ENCODE measurements around the gene PDHX.

The PDHX gene

DNA sequence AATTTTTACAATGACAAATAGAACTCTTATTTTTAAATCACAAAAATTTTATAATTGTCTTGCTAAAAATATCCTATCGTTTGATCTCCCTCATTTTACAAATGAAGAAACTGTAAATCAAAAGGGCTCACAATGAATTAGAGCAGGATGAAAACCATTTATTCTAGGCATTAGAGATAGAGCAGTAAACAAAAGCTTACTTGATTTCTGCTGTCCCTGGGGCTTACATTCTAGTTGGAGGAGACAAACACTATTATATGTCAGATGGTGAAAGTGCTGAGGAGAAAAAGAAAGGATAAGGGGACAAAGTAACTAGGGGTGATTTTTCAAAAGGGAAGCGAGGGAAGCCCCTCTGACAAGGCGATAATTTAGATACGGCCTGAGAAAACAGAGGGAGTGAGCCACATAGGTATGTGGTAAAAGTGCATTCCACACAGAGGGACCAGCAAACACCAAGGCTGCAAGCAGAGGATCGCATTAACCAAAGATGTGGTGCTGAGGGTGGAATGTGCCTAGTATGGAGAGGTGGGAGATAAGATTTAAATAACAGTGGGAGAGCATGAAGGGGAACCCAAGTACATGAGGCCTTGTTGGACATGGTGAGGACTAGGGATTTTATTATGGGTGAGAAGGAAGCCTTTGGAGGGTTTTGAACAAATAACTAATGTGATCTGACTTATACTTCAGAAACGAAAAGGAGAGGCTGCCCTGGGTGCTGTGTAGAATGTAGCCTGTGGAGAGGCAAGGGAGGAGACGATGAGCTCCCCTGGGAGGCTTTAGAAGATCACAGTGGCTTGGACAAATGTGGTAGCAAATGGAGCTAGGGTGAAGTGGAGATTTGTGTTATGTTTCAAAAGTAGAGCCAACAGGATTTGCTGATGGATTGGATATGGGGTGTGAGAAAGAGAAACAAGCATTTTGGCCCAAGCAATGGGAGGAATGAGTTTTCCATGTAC lies 62.1 kb downstream of the PDHX start:
- no peak for TF ChIP-seq CTCF (IDR thresholded peaks at IDR 0.05)
- H3K27me3 ChIP-seq, result no peaks in the 10 kb centered on the region
- no peak overlapping the region for H3K27ac ChIP-seq
- no peaks in the 10 kb centered on the region for H3K4me1 ChIP-seq
- no peak for DNase-seq
- no peaks in the 10 kb centered on the region for H3K9me3 ChIP-seq
- intact Hi-C loops (cut with DNase I; ENCODE audit: low total_unique reads), result no loop called here
- H3K36me3 ChIP-seq, result peaks cover 9 to 23% (median 19%) of the 10 kb centered on the region in 3 donors
- no peak overlapping the region for H3K4me3 ChIP-seq

GRCh38 chr11:34984514-34984913 lies 68.1 kb downstream of the PDHX start:
- TF ChIP-seq CTCF (IDR thresholded peaks at IDR 0.05), result no peak
- no peak overlapping the region for H3K4me3 ChIP-seq
- H3K27me3 ChIP-seq, result no peaks in the 10 kb centered on the region
- H3K27ac ChIP-seq, result no peak overlapping the region
- H3K9me3 ChIP-seq, result no peaks in the 10 kb centered on the region
- peaks cover 17 to 25% (median 20%) of the 10 kb centered on the region in 3 donors for H3K36me3 ChIP-seq
- no peaks in the 10 kb centered on the region for H3K4me1 ChIP-seq
- no peak for DNase-seq
- intact Hi-C loops (cut with DNase I; ENCODE audit: low total_unique reads), result no loop called here

DNA sequence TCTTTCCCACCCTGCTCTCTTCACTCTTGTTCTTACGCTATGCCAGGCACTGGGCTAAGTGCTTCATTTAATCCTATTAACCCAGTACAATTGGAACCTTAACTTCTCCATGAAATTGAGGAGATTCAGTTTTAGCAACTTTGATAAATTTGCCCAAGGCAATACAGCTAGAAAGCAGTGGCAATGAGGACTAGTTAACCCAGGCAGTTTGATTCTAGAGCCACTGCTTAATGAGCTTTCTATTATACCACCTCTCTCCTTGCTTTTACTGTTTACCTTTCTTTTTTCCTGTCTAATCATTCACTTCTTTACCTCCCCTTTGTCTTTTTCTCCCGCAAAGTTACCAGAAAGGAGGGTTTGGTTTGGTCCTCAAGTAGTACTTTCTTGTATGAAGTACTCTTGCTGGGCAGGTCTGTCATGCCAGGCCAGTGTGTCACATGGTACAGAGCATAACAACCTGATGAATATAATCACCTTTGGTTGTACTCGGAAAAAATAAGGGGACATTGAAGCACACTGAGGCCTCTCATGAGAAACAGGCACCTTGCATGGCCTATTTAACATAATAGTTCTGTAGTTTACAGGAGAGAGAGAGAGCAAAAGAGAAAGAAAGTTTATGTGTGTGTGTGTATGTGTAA lies 70.6 kb downstream of the PDHX start:
- Histone ChIP-seq H3K4me1 (no peaks in the 10 kb centered on the region), H3K27ac (no peak overlapping the region), H3K36me3 (peaks cover 14 to 17% (median 17%) of the 10 kb centered on the region in 3 donors), H3K4me3 (no peak overlapping the region), H3K9me3 (no peaks in the 10 kb centered on the region), H3K27me3 (no peaks in the 10 kb centered on the region)
- DNase-seq, result no peak
- TF ChIP-seq CTCF (IDR thresholded peaks at IDR 0.05), result no peak
- intact Hi-C loops (cut with DNase I; ENCODE audit: low total_unique reads), result no loop called here

- DNase-seq, result no peak
- no peaks in the 10 kb centered on the region for H3K27me3 ChIP-seq
- H3K4me3 ChIP-seq, result no peak overlapping the region
- no peak overlapping the region for H3K27ac ChIP-seq
- TF ChIP-seq CTCF (IDR thresholded peaks at IDR 0.05), result no peak
- intact Hi-C loops (cut with DNase I; ENCODE audit: low total_unique reads), result no loop called here
- H3K4me1 ChIP-seq, result no peaks in the 10 kb centered on the region
- H3K36me3 ChIP-seq, result peaks cover 14 to 17% (median 17%) of the 10 kb centered on the region in 3 donors
- H3K9me3 ChIP-seq, result no peaks in the 10 kb centered on the region
These were observed 71.2 kb downstream of the PDHX start for GRCh38 chr11:34987617-34988016.

- H3K27ac ChIP-seq, result no peak overlapping the region
- no peaks in the 10 kb centered on the region for H3K27me3 ChIP-seq
- no peak for TF ChIP-seq CTCF (IDR thresholded peaks at IDR 0.05)
- intact Hi-C loops (cut with DNase I; ENCODE audit: low total_unique reads), result no loop called here
- DNase-seq, result no peak
- H3K9me3 ChIP-seq, result no peaks in the 10 kb centered on the region
- no peak overlapping the region for H3K4me3 ChIP-seq
- peaks cover 14 to 17% (median 17%) of the 10 kb centered on the region in 3 donors for H3K36me3 ChIP-seq
- H3K4me1 ChIP-seq, result no peaks in the 10 kb centered on the region
These were observed 72.2 kb downstream of the PDHX start for GRCh38 chr11:34988294-34989255.
